K562 (cell line): ENCODE measurements around the gene SLC33A1. TPM values are rescaled to one million over a fixed set of nuclear protein-coding genes. Genes with fewer than 3 reads are reported as not detected.

Experiments
- BRD4 ChIP-seq: fragments of 200-600 bp; sonication (generic); IDR thresholded peaks from 2 replicates; pipeline ENCODE4 v1.6.1; 2017; ENCODE audit warnings: inconsistent platforms
- CXXC5 ChIP-seq: fragments of 250-450 bp; sonication (Bioruptor Pico); IDR thresholded peaks from 2 replicates; pipeline ENCODE4 v1.8.0; 2022; ENCODE audit warnings: inconsistent platforms, mild to moderate bottlenecking, moderate library complexity
- GTF2E2 ChIP-seq: fragments of 200-800 bp; sonication (Bioruptor generic); IDR thresholded peaks from 2 replicates; pipeline ENCODE4 v1.6.1; 2016; ENCODE audit warnings: missing genetic modification characterization, missing compliant biosample characterization
- HNRNPLL ChIP-seq: fragments of 200-400 bp; formaldehyde crosslinking; IDR thresholded peaks from 2 replicates; pipeline ENCODE4 v1.6.1; 2017; ENCODE audit warnings: low read length, low read depth, mild to moderate bottlenecking; ENCODE audit not compliant: poor library complexity, severe bottlenecking
- NCOR1 ChIP-seq: fragments of 450-650 bp; IDR thresholded peaks from 2 replicates; pipeline ENCODE4 v1.6.1; 2016; ENCODE audit warnings: mild to moderate bottlenecking, moderate library complexity
- RBBP5 ChIP-seq: fragments of 200-600 bp; sonication (generic); IDR thresholded peaks from 2 replicates; pipeline ENCODE4 v1.6.1; 2012; ENCODE audit warnings: borderline replicate concordance, mild to moderate bottlenecking, low read length, control low read depth, inconsistent platforms; ENCODE audit not compliant: insufficient read depth, poor library complexity, severe bottlenecking
- SMARCE1 ChIP-seq: fragments of 450-650 bp; IDR thresholded peaks from 2 replicates; pipeline ENCODE4 v1.7.1; 2016; ENCODE audit warnings: mild to moderate bottlenecking
- TEAD1 ChIP-seq, 2 experiments: fragments of 450-650 bp in 1 of 2; sonication (generic) in 1 of 2; formaldehyde crosslinking; IDR thresholded peaks; 2 replicates each; pipeline versions ENCODE4 v1.4.0 to v1.8.0; 2020 to 2022; ENCODE audit warnings: mild to moderate bottlenecking in 2 of 2, missing genetic modification reagents in 1 of 2
- ZKSCAN1 ChIP-seq: fragments of 150-350 bp; IDR thresholded peaks from 2 replicates; pipeline ENCODE4 v1.6.1; 2016; ENCODE audit warnings: low read depth, low read length
- ZNF444 ChIP-seq: fragments of 250-450 bp; sonication (Bioruptor Pico); IDR thresholded peaks from 2 replicates; pipeline ENCODE4 v1.4.0; 2020; ENCODE audit warnings: mild to moderate bottlenecking, moderate library complexity
- polyA plus RNA-seq, 8 experiments: library from polyadenylated mRNA; depleted of rRNA in 4 of 8; stranded (reverse) in 5 of 8; unstranded in 3 of 8; fragments of >200 nt; fragmentation: Nextera tagmentation in 2 of 8; fragmentation: Illumina TruSeq in 1 of 8; extraction: Ambion mirVana in 2 of 8; extraction: Trizol in 1 of 8; gene quantifications; 2 replicates each; pipeline versions ENCODE4 v1.2.1 to v1.2.3, GENCODE V29; 2011 to 2014; ENCODE audit warnings: inconsistent platforms in 1 of 8, missing spikeins in 1 of 8
- total RNA-seq, 7 experiments: library from RNA; depleted of rRNA in 6 of 7; stranded (reverse); fragments of >200 nt in 6 of 7; fragmentation: Illumina TruSeq in 2 of 7; extraction: Trizol in 2 of 7; gene quantifications; 2 replicates each; pipeline versions ENCODE4 v1.2.1 to v1.2.3, GENCODE V29; 2011 to 2021; ENCODE audit warnings: low replicate concordance in 1 of 7
- TF ChIP-seq, protein P1 (sequence below): fragments of 450-650 bp; IDR thresholded peaks from 2 replicates; pipeline ENCODE4 v1.6.1; 2016; ENCODE audit warnings: borderline replicate concordance
- TF ChIP-seq, protein P2 (sequence below), 2 experiments: IDR thresholded peaks; 2 replicates each; pipeline ENCODE4 v1.6.1; 2012; ENCODE audit warnings: improper control_type of control experiment in 2 of 2, low read depth in 2 of 2, low read length in 2 of 2, borderline replicate concordance in 1 of 2
- TF ChIP-seq, protein P3 (sequence below): fragments of 450-650 bp; formaldehyde crosslinking; IDR thresholded peaks from 2 replicates; pipeline ENCODE4 v1.4.0; 2020; ENCODE audit warnings: mild to moderate bottlenecking
- TF ChIP-seq, protein P4 (sequence below): sonication (generic); formaldehyde crosslinking; IDR thresholded peaks from 2 replicates; pipeline ENCODE4 v1.8.0; 2022; ENCODE audit warnings: missing genetic modification reagents, mild to moderate bottlenecking, moderate library complexity, borderline replicate concordance
- TF ChIP-seq, protein P5 (sequence below), 2 experiments: fragments of 200-800 bp in 1 of 2; sonication (Bioruptor generic) in 1 of 2; sonication (generic) in 1 of 2; formaldehyde crosslinking in 1 of 2; IDR thresholded peaks in 1 of 2; conservative IDR thresholded peaks in 1 of 2; 2 replicates each; pipeline versions ENCODE4 v1.5.0 to v1.6.1; 2016 to 2020; ENCODE audit warnings: missing compliant biosample characterization in 1 of 2, missing genetic modification characterization in 1 of 2, missing genetic modification reagents in 1 of 2

SLC33A1 gene
- total and polyA plus RNA-seq, 9 of the 15 experiments (the other 6 are each of a cell fraction or from before 2014, with no cell fraction given) = 6.2 to 26.8 (median 19.6) TPM

DNA sequence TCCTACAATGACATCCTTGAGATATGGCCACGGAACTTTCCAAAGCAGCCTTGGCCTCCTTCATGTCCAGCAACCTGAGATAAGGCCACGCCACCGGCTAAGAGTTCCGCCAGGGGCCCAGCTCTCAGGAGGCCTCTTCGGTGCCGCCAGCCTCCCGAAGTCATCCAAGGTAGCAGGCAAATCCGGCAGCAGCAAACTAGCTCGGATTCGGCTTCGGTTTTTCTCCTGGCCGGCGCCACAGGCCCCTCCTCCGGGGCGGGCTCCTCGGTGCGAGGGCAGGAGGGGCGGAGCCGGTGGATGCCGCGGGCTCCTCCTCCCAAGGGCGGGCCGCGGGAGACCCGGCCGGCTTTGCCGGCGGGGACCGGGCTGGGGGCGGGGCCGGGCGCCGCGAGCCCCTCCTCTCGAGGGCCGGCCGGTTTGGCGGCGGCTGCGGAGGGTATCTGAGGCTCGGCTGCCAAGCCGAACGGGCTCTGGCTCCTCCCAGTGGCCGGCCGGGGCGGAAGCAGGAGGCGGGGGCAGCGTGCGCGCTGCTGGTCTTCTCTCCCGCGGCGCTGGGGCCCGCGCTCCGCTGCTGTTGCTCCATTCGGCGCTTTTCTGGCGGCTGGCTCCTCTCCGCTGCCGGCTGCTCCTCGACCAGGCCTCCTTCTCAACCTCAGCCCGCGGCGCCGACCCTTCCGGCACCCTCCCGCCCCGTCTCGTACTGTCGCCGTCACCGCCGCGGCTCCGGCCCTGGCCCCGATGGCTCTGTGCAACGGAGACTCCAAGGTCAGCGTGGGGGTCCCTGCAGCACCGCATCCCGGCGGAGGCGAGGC lies 16.1 kb upstream of the SLC33A1 start, which contains the start of gene GMPS (continued):
- TF ChIP-seq, protein P1, sequence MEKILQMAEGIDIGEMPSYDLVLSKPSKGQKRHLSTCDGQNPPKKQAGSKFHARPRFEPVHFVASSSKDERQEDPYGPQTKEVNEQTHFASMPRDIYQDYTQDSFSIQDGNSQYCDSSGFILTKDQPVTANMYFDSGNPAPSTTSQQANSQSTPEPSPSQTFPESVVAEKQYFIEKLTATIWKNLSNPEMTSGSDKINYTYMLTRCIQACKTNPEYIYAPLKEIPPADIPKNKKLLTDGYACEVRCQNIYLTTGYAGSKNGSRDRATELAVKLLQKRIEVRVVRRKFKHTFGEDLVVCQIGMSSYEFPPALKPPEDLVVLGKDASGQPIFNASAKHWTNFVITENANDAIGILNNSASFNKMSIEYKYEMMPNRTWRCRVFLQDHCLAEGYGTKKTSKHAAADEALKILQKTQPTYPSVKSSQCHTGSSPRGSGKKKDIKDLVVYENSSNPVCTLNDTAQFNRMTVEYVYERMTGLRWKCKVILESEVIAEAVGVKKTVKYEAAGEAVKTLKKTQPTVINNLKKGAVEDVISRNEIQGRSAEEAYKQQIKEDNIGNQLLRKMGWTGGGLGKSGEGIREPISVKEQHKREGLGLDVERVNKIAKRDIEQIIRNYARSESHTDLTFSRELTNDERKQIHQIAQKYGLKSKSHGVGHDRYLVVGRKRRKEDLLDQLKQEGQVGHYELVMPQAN = peak; percentile 41; the same call in 1 of the 2 replicates
- TF ChIP-seq TEAD1 (CRISPR knock-in tag; IDR thresholded peaks at IDR 0.05) = 0 out of 4 replicates have a peak, but pooled peaks of 1 of the 2 experiments have one; percentile 53
- TF ChIP-seq, protein P2, sequence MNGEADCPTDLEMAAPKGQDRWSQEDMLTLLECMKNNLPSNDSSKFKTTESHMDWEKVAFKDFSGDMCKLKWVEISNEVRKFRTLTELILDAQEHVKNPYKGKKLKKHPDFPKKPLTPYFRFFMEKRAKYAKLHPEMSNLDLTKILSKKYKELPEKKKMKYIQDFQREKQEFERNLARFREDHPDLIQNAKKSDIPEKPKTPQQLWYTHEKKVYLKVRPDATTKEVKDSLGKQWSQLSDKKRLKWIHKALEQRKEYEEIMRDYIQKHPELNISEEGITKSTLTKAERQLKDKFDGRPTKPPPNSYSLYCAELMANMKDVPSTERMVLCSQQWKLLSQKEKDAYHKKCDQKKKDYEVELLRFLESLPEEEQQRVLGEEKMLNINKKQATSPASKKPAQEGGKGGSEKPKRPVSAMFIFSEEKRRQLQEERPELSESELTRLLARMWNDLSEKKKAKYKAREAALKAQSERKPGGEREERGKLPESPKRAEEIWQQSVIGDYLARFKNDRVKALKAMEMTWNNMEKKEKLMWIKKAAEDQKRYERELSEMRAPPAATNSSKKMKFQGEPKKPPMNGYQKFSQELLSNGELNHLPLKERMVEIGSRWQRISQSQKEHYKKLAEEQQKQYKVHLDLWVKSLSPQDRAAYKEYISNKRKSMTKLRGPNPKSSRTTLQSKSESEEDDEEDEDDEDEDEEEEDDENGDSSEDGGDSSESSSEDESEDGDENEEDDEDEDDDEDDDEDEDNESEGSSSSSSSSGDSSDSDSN (IDR thresholded peaks at IDR 0.05; ENCODE audit: borderline replicate concordance in 1 of 2, low read depth in 2 of 2, low read length in 2 of 2) = peak; percentile 97 to 99
- TF ChIP-seq, protein P3, sequence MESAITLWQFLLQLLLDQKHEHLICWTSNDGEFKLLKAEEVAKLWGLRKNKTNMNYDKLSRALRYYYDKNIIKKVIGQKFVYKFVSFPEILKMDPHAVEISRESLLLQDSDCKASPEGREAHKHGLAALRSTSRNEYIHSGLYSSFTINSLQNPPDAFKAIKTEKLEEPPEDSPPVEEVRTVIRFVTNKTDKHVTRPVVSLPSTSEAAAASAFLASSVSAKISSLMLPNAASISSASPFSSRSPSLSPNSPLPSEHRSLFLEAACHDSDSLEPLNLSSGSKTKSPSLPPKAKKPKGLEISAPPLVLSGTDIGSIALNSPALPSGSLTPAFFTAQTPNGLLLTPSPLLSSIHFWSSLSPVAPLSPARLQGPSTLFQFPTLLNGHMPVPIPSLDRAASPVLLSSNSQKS (CRISPR knock-in tag) = no peak
- TF ChIP-seq RBBP5 = peak; percentile 64
- TF ChIP-seq SMARCE1 = peak; percentile 8
- TF ChIP-seq, protein P4, sequence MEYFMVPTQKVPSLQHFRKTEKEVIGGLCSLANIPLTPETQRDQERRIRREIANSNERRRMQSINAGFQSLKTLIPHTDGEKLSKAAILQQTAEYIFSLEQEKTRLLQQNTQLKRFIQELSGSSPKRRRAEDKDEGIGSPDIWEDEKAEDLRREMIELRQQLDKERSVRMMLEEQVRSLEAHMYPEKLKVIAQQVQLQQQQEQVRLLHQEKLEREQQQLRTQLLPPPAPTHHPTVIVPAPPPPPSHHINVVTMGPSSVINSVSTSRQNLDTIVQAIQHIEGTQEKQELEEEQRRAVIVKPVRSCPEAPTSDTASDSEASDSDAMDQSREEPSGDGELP (CRISPR knock-in tag) = peak; percentile 55; the same call in 1 of the 2 replicates
- peak; percentile 70; the same call in 1 of the 2 replicates for TF ChIP-seq ZKSCAN1
- TF ChIP-seq, protein P5, sequence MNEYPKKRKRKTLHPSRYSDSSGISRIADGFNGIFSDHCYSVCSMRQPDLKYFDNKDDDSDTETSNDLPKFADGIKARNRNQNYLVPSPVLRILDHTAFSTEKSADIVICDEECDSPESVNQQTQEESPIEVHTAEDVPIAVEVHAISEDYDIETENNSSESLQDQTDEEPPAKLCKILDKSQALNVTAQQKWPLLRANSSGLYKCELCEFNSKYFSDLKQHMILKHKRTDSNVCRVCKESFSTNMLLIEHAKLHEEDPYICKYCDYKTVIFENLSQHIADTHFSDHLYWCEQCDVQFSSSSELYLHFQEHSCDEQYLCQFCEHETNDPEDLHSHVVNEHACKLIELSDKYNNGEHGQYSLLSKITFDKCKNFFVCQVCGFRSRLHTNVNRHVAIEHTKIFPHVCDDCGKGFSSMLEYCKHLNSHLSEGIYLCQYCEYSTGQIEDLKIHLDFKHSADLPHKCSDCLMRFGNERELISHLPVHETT (CRISPR knock-in tag; conservative IDR thresholded peaks at IDR 0.05 in 1 of 2, IDR thresholded peaks at IDR 0.05 in 1 of 2) = peak in 1 of 2 experiments; percentile 94; a peak in 2 of 4 replicates
- no peak for TF ChIP-seq ZNF444 (CRISPR knock-in tag)
- no peak for TF ChIP-seq NCOR1
- TF ChIP-seq HNRNPLL = peak; percentile 46
- TF ChIP-seq BRD4 = no peak
- TF ChIP-seq CXXC5 (CRISPR knock-in tag) = peak; percentile 47
- TF ChIP-seq GTF2E2 (tag) = peak; percentile 82
